GM18951 (cell line): ENCODE measurements around the gene FAIM2.
A peak's percentile ranks its signal among the peaks of the same experiment; 100 is the strongest.

Experiments used
- POLR2A ChIP-seq: IDR thresholded peaks from 4 replicates; pipeline ENCODE4 v1.6.1; 2011; ENCODE audit warnings: mild to moderate bottlenecking; ENCODE audit not compliant: insufficient read length, insufficient read depth; ENCODE audit errors: extremely low read depth
- in situ Hi-C: fragments of 300-500 bp; cut with MboI; formaldehyde crosslinking; loops from one replicate; pipeline ENCODE4 v1.12.0; 2022; ENCODE audit warnings: low sequenced_read_pairs, mixed read lengths, inconsistent platforms; ENCODE audit not compliant: unreplicated experiment

The FAIM2 gene

GRCh38 chr12:49854976-49855375, 48.7 kb downstream of the FAIM2 start:
- TF ChIP-seq POLR2A = no peak
- in situ Hi-C loops = no loop called here

GRCh38 chr12:49853671-49854070, 50.0 kb downstream of the FAIM2 start:
- in situ Hi-C loops = no loop called here
- TF ChIP-seq POLR2A = no peak

DNA sequence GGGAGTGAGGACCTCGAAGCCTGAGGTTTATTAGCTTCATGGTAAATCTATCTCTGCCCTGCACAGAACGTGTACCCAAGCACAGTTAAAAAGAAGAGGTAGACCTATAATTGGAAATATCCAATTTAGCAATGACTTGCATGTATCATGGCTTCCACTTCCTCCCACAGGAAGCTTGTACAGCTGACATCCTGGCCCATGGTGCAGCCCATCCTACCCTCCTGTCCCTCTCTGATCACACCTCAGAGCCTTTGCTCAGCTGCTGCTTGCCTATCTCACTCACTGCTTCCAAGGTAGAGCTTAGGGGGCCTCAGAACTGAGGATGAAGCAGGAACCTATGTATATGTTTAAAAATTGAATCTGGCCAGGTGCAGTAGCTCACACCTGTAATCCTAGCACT, 56.5 kb downstream of the FAIM2 start:
- in situ Hi-C loops = no loop called here
- no peak for TF ChIP-seq POLR2A

- TF ChIP-seq POLR2A = no peak
- in situ Hi-C loops = no loop called here
Observed at GRCh38 chr12:49846032-49846431, 57.7 kb downstream of the FAIM2 start.

DNA sequence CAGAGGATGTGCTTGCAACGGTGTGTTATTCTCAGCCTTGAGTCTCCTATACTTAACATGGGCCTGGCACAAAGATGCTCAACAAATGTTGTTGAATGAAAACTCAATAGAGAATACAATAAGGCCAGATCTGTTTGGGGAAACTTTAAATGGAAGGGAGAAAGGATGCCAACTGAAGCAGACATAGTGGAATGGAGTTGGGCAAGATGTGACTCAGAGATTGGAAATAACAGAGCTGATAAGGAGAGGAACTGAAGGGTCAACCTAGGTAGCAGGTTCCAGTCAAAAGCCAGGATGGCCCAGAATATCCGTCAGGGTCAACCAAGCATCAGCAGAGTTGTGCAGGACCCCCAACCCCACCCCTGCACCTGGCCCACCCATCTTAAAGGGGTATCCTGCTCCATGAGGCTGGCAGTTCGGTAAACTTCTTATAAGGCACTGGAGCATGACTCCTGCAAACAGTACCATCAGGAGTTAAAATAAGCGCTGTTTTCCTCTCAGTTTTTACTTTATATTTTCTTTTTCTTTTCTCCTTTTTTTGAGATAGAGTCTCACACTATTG, 59.7 kb downstream of the FAIM2 start:
- TF ChIP-seq POLR2A = no peak
- in situ Hi-C loops = no loop called here

DNA sequence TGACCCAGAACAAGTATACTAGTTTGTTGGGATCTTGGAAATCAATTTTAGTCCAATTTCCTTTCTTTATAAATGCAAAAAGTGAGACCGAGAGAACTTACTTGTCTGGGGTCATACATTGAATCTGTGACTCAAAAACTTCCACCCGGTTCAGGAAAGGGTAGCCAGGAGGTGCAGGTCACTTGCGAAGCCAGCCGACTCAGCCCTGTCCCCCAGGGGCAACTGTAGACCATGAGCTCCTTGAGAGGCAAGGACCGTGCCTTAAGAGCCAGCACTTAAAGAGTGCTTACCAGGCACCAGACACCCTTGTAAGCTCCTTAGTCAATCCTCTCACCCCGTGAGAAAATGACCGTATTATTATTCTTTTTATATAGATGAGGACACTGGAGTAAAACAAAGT, 60.3 kb downstream of the FAIM2 start:
- TF ChIP-seq POLR2A = no peak
- in situ Hi-C loops = no loop called here

DNA sequence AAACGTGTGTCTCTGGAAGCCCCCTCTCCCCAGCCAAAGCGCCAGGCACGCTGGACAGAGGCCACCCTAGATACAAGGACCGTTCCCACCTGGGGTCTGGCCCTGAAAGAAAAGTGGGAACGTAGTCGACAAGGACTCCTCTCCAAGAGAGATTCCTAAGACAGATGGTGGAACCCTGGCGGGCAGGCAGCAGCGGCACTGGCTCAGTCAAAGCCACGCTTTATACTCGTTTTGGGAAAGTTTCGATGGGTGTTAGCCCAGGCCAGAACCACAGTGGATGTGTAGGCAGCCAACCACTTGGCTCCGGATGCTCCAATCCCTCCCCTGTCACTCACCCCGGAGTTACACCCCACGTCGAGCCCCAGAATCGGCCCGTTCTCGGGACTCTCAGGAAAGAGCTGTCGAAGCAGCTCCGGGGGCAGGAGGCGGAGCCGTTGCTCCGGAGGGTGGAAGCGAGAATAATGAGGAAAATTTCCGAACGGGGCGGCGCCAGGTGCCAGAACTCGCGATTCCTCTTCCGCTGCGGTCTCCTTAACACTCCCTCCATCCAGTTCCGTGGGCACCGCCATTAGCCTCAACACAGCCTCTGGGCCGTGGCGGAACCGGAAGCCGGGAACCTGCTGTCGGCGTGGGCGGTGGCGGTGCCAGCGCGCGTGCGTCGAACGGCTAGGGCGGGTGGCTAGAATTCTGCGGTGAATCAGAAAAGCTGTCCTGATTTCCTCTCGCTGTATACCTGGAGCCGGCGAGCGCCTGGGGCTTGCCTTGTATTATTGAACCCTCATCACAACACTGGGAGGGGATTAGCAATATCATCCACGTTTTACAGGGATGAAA, 61.0 kb downstream of the FAIM2 start, which contains the start of gene BCDIN3D:
TSS of gene BCDIN3D (minus strand) at position 588 of the 834 bp plus-strand sequence. CDS start at position 569, 19 bp downstream.
- peak; percentile 92 for TF ChIP-seq POLR2A
- in situ Hi-C loops = no loop called here

- in situ Hi-C loops = loop anchor here (5.0 kb wide), 1 partner anchor 67 kb away; no protein-coding TSS in a partner anchor
- TF ChIP-seq POLR2A = no peak
Observed at GRCh38 chr12:49838973-49839633, 64.6 kb downstream of the FAIM2 start.

DNA sequence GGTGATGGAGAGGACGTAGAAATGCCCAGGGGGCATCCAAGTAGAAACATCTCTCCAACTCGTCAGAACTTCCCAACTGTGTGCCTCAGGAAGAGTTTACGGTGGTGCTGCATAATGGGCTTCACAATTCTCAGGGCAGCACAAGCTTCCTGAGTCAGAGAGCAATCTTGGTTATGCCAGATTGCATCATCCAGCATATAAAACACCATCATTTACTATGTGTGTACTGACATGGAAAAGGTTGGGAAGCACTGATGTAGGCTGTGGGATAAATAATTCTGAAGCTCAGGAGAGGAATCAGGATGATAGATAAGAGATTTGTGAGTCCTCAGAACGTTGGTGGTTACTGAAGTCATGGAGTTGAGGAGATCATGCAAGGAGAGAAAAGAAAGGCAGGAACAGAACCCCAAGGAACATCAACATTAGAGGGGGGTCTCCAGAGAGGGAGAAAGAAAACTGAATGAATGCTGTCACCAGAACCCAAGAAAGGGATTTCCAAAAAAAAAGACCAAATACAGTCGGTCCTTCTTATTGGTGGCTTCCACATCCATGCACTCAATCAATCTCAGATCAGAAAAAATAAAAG, 70.8 kb downstream of the FAIM2 start:
- in situ Hi-C loops = no loop called here
- no peak for TF ChIP-seq POLR2A

- TF ChIP-seq POLR2A = no peak
Observed at GRCh38 chr12:49831717-49832116, 72.0 kb downstream of the FAIM2 start.

DNA sequence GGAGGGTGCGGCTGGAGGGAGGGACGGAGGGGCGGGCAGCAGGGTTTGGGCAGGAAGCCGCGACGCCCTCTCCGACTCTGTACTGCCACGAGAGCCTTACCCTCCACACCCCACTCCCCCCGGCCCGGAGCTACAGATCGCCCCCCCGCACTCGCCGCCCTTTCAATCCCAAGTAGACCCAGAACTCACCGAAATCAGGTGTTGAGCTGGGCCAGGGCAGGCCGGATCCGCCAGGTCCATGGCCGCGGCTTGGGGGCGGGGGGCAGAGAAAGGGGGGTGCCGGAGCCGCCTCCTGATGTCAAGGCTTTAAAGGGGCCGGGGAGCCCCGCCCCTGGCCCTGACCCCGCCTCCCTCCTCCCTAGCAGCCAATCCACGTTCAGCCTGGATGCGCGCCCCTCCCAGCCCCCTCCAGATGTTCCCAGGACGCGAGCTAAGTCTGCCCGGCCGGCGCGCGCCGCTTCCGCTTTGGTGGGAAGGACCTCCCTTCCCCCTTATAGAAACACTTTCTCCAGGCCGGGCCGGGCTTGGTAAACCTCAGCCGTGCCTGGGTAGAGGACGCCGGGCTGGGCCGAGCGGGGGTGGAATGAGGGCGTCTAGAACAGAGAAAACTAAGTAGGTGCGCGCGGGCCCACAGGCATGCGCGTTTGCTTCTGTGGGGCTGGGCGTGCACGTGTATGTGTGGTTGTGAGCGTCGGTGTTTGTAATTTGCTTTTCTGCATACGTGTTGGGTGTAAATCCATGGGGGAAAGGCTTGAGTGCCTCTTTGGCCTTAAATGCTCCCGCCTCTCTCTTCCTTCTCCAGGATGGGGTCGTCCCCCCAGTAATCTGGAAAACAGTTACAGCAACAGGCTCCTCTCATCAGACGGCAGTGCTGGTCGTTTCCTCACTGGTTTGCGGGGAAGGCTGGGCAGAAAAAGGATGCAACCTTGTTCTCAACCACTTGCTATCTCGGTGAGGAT, 75.3 kb downstream of the FAIM2 start, which contains the start of gene NCKAP5L:
TSS of gene NCKAP5L (minus strand) at position 281 of the 959 bp plus-strand sequence. CDS start 24,369 bp downstream, outside the sequence.
- TF ChIP-seq POLR2A = peak; percentile 70
- in situ Hi-C loops = no loop called here

More at GRCh38 chr12:49831717-49832116, 72.0 kb downstream of the FAIM2 start:
- in situ Hi-C loops = no loop called here

DNA sequence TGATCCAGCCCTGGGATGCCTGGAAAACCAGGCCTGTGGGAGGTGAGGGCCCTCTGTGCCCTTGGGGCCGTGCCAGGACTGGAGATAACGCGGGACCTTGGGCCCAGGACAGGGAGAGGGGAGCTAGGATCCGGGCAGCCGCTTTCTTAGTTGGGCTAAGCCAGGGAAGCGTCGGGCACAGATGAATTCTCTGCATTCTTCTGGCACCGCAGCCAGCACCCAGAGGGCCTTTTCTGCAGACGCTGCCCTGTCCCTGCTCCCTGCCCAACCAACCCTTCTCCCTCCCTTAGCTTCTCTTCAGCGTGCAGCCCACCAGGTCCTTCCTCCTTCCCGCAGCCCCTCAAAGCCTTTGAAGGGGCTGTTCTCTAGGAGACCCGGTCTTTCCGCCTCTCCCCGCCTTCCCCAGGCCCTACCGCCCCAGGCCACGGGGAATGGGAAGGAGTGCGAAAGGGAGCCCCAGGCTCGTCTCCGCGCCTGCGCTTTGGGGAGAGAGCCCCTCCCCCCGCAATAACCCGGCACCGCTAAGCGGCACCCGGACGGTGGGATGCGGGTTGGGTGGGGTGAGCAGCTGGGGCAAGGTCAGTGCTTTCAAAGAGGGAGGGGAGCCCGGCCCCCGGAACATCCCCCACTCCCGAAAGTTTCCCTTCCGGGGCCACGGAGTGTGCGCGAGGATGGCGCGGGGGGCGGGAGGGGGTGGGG, 76.2 kb downstream of the FAIM2 start:
- TF ChIP-seq POLR2A = no peak
- in situ Hi-C loops = no loop called here

GRCh38 chr12:49827051-49827400, 76.7 kb downstream of the FAIM2 start:
- no peak for TF ChIP-seq POLR2A
- in situ Hi-C loops = no loop called here
